GM10248 (cell line): ENCODE results near the gene SLC4A11.
A peak's percentile ranks its signal among the peaks of the same experiment; 100 is the strongest.

Experiments used
- CTCF ChIA-PET: fragments of 300-600 bp; sonication (Branson Sonifier 250); formaldehyde crosslinking; extraction: SDS; loops from one replicate; lab custom pipeline; 2021; ENCODE audit warnings: antibody characterized with exemption; lab: Yijun Ruan, JAX
- POLR2A ChIA-PET: fragments of 350-650 bp; sonication (Branson Sonifier 250); formaldehyde crosslinking; extraction: SDS; loops from one replicate; lab custom pipeline; 2020; ENCODE audit warnings: antibody characterized with exemption; lab: Yijun Ruan, JAX
- DNase-seq: peaks from one replicate; pipeline ENCODE4 v3.0.0; 2012; ENCODE audit errors: extremely low spot score
- TF ChIP-seq, protein P1 (sequence below): IDR thresholded peaks from 2 replicates; pipeline ENCODE4 v1.5.1; 2012; ENCODE audit warnings: mild to moderate bottlenecking, low read depth; ENCODE audit errors: extremely low read depth, missing control alignments, control extremely low read depth

SLC4A11 gene

DNA sequence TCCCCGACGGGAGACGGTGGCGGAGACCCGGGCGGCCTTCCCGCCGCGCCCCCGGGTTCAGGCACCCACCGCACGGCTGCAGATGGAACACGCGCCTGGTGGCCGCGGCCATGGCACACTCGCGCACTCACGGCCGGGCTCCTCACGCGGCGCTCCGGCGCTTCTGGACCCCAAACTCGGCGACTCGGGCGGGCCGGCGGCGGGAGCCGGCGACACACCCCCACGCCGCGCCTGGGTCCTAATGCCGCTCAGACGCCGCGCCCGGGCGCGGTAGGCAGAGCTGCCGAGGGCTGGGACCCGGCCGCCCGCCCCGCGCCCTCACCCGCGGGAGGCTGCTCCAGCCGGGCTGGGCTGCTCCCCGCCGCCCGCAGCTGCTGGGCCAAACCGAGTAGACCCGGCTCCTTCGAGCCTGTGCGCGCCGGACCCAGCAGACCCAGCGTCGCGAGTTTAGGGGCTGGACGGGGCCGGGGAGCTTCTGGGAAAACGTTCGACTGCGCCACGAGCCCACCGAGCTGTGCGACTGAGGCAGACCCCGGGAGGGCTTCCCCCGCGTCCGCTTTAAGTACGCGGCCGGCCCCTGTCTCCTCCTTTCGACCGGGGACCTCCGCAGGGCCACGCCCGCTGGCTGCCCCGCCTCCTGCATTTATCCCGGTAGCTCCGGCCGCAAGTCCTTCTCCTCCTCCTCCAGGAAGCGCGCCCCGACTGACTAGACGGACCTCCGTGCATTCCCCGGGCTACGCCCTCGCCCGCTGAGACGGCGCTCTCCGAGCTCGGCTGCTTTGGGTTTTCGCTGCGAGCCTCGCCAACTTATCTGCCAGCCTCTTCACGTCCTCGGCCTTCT is at the start of gene SLC4A11:
TSS of gene SLC4A11 (minus strand) at position 165 of the 841 bp plus-strand sequence. CDS start at position 112, 53 bp downstream.
- ChIA-PET POLR2A (no interaction called here), CTCF (interaction anchor here (1.1 to 1.6 kb wide), 3 partner anchors 10 to 13 kb away, joined by 3 to 5 read pairs (median 5); no protein-coding TSS in a partner anchor)
- TF ChIP-seq, protein P1, sequence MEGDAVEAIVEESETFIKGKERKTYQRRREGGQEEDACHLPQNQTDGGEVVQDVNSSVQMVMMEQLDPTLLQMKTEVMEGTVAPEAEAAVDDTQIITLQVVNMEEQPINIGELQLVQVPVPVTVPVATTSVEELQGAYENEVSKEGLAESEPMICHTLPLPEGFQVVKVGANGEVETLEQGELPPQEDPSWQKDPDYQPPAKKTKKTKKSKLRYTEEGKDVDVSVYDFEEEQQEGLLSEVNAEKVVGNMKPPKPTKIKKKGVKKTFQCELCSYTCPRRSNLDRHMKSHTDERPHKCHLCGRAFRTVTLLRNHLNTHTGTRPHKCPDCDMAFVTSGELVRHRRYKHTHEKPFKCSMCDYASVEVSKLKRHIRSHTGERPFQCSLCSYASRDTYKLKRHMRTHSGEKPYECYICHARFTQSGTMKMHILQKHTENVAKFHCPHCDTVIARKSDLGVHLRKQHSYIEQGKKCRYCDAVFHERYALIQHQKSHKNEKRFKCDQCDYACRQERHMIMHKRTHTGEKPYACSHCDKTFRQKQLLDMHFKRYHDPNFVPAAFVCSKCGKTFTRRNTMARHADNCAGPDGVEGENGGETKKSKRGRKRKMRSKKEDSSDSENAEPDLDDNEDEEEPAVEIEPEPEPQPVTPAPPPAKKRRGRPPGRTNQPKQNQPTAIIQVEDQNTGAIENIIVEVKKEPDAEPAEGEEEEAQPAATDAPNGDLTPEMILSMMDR, result no peak
- DNase-seq, result peak; percentile 80

DNA sequence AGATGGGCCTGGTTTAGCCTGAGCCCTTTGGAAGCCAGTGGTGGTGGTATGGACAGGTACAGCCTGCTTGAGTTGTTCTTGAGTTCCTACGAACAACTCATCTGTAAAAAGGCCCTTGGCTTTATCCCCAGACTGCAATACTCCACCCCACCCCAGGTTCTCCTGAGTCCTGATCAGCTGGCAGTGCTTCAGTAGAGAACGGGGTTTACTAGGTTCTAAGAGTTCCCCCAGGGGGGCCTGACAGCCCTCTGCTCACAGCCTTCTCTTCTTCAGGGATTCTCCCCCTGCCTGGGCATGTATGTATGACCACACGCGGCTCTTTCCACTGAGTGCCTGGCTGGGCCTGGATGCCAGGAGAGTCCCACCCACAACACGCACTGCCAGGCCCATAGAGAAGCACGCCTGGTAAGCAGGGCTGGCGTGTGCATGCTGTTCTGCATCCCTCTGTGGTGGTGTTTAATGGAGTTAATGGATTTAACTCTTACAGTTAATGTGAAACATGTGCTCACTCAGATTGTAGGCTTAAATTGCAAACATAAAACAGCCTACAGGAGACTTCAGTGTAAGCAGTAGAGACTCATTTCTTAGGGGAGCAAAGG is 44.3 kb upstream of the SLC4A11 start:
- DNase-seq, result no peak
- ChIA-PET POLR2A (no interaction called here), CTCF (no interaction called here)
- TF ChIP-seq, protein P1, result no peak

DNA sequence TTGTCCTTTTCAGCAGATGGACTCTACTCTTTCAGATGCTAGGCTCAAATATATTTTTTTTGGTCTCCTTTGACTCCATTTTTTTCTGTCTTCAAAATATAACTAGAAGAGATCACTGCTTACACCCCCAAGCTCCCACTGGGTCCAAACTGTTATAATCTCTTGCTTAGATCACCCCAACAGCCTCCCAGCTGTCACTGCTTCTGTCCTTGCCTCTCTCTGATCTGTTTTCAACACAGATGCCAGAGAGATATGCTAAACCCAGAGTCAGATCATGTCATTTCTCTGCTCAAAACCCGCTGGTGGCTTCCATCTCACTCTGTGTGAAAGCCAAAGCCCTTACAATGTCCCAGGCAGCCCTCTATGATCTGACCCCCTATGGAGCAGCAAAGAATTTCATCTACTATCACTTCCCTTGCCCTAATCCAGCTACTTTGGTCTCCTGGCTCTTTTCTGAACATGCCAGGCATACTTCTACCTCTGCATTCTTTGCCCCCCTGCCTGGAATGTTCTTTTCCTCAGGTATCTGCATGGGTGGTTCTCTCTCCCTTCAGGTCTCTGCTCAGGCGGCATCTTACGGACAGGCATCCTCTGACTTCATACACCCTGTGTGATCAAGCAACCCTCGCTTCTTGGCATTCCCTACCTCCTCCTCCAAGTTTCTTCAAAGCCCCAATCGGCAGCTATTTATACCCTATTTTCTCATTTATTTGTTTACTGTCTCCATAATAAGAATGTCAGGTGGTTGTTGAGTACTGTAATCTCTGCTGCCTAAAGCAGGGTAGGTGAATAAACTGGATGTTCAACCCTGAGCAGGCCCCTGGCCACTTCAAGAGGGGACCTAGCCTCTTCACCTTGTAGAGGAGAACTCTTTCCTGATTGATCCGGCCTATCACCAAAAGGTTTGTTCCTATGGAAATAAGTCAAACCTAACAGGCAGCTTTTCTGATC is 43.6 kb upstream of the SLC4A11 start:
- CTCF ChIA-PET, result interaction anchor here (1.4 kb wide), 1 partner anchor 24 kb away, joined by 3 read pairs; no protein-coding TSS in a partner anchor
- TF ChIP-seq, protein P1, result no peak
- POLR2A ChIA-PET, result no interaction called here
- DNase-seq, result no peak

DNA sequence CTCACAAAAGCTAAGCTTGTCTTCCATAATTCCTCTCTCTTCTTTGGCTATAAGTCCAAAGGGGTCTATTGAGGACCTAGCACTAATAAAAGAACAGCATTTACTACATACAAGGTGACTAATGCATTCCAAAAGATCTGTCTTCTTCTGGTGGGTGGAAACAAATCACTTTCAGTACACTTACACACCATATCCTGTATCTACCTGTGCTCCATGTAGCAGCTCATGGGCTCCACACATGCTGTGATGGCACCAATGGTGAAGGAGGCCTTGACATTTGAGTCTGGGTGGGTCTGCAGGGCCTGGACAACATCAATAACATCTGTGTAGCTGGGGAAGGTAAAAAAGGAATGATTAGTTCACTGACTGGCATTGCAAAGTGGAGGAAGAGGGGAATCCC is 42.4 kb upstream of the SLC4A11 start:
- CTCF ChIA-PET, result interaction anchor here (0.9 to 1.4 kb wide), 2 partner anchors 9 to 22 kb away, joined by 3 read pairs; no protein-coding TSS in a partner anchor
- TF ChIP-seq, protein P1, result no peak
- DNase-seq, result no peak
- POLR2A ChIA-PET, result no interaction called here

DNA sequence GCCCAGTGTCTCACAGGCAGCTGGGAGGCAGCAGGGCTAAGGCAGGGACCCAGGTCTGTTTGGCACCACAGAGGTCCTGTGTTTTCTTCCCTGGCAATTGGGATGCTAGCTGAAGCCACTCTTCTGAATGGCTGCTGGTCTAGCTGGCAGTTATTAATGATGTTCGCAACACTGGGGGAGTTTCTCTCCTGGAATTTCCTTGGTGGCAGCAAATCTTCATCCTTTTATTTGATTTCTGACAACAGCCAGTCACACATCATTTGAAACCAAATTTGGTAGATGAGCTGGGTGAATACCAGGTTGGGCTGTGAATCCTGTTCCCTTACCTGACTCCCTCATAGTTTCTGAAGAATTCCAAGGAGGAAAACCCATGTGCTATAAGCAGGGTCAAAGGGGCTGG is 40.8 kb upstream of the SLC4A11 start:
- TF ChIP-seq, protein P1, result no peak
- no peak for DNase-seq
- ChIA-PET CTCF (interaction anchor here (1.2 to 4.6 kb wide), 3 partner anchors 9 to 226 kb away, joined by 3 to 21 read pairs (median 8); no protein-coding TSS in a partner anchor), POLR2A (no interaction called here)
